ENCODE data around the gene TESK2.
"Not testable (repeated sequence)": the region's sequence is repeated elsewhere in the genome, so short reads cannot be mapped to it uniquely, and the experiment has no call there.

GRCh38 chr1:45519774-45520173, 28.8 kb upstream of the TESK2 start:
- not testable (repeated sequence) for TF ChIP-seq CTCF, EZH2 (IDR thresholded peaks at IDR 0.05)
